GM18870 (cell line): ENCODE data around the gene TAS2R1.

Experiments used
- ATAC-seq: cut with Tn5 transposase; IDR thresholded peaks from one replicate; pipeline ENCODE4 v1.9.1; 2021; ENCODE audit warnings: moderate library complexity; ENCODE audit not compliant: unreplicated experiment

The TAS2R1 gene, protein sequence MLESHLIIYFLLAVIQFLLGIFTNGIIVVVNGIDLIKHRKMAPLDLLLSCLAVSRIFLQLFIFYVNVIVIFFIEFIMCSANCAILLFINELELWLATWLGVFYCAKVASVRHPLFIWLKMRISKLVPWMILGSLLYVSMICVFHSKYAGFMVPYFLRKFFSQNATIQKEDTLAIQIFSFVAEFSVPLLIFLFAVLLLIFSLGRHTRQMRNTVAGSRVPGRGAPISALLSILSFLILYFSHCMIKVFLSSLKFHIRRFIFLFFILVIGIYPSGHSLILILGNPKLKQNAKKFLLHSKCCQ

DNA sequence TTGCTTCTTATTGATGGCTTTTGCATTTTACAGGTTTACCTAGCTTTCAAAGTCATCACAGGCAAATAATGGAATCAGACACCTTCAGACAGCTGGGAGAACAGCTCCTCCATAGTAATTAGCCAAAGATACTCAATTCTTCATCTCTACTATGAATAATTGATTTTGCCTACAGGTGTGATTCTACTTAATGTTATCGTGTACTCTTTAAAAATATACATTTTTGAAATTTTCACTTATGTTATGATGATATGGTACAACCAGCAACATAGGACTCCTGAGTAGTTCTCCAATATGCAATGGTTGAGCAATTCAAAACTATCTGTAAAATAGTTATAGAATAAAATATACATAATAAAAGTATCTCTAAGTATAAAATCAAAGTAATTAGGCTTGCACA is at the start of gene TAS2R1:
Gene TAS2R1 (minus strand): TSS at position 101 of the 400 bp plus-strand sequence. CDS start 319 bp downstream, outside the sequence.
- no peak for ATAC-seq

DNA sequence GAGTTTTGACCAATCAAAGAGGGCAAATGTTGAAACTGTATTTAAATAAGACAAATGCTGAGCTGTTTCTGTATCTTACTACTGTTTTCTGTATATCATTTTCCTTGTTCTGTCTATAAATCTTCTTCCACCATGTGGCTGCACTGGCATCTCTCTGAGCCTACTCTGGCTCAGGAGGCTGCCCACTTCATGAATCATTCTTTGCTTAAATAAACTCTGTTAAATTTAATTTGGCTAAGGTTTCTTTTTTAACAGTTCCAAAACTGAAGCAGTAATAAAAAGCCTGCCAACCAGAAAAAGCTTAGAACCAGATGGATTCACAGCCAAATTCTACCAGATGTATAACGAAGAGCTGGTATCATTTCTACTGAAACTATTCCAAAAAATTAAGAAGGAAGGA is 40.2 kb upstream of the TAS2R1 start:
- no peak for ATAC-seq

DNA sequence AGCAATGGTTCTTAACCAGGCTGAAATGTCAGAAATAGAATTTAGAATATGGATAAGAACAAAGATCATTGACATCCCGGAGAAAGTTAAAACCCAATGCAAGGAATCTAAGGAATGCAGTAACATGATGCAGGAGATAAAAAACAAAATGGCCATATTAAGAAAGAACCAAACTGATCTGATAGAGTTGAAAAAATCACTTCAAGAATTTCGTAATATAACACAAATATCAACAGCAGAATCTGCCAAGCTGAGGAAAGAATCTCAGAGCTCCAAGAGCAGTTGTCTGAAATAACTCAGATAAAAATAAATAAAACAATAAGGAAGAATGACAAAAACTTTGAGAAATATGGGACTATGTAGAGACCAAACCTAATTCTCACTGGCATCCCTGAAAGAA is 37.8 kb upstream of the TAS2R1 start:
- no peak for ATAC-seq

DNA sequence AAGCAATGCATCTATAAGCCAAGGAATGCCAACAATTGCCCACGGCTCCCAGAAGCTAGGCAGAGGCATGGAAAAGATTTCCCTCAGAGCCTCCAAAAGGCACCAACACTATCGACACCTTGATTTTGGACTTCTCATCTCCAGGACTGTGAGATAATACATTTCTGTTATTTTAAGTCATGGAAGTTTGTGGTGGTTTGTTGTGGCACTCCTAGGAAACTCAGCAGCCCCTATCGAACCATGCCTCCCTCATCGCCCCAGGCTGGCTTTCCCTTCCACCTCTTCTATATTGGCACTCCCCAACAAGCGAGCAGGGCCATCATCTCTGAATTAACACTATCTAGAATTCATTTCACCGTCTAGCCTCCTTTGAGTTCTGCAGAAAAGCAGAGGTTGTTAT is 33.7 kb upstream of the TAS2R1 start:
- ATAC-seq, result no peak

DNA sequence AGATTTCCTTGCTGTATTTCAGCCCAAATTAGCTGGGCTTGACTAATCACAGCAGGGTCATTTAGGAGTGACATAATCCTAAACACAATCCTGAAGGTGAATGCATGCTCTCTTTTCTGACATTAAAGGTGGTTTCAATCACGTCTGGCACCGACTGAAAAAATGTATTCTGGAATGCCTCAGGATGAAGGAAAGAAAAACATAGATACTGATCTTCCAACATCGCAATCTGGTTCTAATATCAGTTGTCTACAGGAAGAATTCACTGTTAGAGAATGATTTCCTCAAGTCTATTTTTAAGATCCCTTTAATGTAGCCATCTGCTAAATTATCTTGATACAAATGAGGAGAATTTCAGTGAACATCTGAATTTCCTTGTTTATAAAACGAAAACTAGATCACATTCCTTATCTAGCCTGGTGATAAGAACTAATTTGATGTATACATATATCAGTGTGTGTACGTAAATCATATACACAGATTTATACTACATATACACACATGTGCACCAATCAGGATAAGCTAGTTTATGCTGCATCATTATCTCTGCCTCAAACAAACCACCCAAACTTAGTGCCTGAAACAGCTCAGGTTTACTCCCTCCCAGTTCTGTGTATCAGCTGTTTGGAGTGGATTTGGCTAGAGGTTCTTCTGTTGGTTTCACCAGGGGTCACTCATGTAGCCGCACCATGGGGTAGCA is 31.3 kb upstream of the TAS2R1 start:
- no peak for ATAC-seq

DNA sequence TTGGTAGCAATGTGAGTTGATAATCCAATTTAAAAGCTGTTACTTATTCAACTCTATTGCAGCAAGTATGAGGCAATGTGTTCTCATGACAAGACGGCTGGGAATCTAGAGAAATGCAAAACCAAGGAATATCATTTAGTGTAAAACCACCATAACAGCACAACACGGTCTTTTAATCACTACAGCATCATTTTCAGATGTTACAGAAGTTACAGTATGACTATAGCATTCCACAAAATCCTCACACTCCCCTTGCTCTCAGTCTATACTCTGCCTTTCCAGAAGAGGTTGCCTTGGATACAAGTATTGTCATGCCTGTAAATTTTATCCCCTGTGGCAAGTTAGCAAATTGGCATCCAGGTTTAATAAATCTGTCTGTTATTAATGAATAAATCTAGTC is 28.6 kb upstream of the TAS2R1 start:
- ATAC-seq, result no peak

DNA sequence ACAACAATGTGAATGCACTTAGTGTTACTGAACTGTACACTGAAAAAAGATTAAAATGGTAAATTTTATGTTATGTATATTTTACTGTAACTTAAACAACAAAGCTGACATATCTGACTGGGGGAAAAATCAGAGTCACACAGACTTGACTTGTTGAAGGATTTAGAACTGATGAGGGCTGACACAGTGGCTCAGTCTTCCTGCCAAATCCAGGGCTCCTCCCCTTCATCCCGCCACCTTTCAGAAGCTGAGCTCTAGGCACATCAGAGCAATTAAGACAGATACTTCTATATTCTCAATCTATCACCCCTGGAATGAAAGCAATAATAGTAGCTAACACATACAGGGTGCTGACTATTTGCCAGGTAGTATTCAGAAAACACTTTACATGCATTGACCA is 27.7 kb upstream of the TAS2R1 start:
- no peak for ATAC-seq

DNA sequence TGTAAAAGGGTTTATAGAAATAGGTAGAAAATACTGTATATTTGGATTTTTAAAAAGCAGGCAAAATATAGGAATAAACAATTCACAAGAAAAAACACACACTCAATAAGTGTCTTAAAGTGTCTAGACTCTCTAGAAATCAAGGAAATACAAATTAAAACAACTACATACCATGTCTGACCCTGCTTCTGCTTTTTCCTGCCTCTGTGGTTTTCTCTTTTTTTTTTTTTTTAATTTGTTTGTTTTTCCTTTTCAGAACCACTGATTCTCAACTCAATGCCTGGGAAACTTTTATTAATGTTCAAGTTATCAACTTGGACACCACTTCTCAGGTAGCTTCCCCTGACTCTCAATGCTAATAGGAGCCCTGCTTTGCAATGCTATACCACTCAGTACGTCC is 25.5 kb upstream of the TAS2R1 start:
- ATAC-seq, result no peak

DNA sequence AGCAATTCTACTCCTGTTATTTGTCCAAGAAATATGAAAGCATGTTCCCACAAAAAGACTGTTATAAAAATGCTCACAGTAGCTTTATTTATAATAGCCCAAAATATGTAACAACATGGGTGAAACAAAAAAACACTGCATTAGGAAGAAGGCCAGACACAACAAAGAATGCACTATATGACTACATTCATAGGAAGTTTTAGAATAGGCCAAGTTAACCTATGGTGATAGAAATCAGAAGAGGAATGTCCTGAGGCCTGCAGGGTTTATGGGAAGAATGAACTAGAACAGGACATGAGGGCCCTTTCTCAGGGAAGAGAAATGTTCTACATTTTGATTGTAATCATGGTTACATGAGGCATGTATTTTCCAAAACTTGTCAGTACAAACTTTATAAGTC is 24.7 kb upstream of the TAS2R1 start:
- ATAC-seq, result no peak

DNA sequence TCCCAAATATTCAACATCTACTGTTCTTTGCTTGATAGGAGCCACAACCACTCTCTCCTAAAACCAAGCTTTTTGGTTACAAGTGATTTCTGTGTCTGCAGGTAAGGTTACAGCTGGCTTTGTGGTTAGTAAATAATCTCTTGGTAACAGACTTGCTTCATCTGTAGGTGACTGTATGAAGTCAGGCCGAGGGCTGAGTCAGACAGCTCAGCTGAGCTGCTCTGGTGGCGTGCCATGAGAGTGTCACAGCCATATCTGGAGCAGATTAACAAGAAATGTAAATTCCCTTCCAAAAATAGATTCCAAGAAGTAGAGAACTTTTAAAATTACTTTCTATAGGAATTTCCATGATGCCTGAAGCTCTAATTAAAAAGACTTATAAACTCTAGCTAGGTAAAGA is 23.7 kb upstream of the TAS2R1 start:
- ATAC-seq, result peak; percentile 97

DNA sequence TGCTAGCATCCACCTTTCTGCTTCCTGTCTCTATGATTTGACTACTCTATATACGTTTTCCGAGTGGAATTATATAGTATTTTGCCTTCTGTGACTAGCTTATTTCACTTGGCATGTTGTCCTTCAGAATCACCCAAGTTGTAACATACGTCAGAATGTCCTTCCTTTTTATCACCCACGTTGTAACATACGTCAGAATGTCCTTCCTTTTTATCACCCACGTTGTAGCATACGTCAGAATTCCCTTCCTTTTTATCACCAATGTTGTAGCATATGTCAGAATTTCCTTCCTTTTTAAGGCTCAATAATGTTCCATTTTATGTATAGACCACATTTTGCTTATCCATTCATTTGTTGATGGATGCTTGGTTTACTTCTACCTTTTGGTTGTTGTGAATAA is 22.9 kb upstream of the TAS2R1 start:
- no peak for ATAC-seq

DNA sequence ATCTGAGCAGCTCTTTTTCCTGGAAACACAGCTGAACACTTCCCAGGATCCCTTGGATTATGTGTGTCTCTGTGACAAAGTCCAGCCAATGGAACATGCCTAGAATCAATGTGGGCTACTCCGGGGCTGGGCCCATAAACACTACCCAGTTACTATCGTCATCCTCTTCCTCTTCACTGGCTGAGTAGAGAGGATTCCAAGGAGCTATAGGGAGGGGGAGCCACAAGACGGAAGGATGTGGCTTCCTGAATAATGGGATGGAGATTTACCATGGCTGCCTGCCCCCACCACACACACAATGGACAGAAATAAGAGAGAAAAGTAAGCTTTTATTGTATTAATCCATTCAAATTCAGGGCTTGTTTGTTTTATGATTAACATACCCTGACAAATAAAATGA is 22.1 kb upstream of the TAS2R1 start:
- ATAC-seq, result no peak

DNA sequence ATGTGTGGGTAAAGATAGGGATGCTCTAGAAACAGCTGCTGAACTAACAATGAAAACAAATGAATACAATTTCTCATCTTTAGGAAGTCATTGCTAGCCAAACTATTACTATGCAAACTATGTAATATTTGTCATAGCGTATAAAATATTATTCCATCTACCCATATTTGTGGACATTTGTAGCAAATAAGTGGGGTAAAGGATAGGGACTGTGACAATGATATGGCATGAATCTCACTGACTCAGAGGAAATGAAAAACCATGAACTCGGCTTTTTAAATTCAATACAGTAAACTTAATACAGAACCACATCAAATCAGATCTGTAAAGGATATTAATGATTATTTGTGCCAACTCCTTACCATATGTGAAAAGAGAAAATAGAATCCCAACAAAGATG is 16.7 kb upstream of the TAS2R1 start:
- no peak for ATAC-seq

DNA sequence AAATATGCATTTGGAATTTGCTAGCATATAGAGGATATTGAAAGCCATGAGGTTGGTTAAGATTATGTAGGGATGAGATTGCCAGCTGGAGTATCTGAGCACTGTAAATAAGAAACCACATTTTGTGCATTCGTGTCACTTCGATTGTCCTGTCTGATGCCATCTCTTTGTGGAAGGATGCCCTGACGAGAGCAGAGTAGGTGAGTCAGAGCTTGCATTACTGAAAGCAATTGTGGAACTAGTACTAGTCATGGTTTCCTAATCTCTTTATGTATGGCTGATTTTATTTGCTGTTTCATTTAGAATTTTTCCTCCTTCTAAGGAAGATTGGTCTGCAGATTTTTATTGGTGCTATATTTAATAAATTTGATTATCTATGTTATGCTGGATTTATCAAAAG is 14.5 kb upstream of the TAS2R1 start:
- no peak for ATAC-seq

DNA sequence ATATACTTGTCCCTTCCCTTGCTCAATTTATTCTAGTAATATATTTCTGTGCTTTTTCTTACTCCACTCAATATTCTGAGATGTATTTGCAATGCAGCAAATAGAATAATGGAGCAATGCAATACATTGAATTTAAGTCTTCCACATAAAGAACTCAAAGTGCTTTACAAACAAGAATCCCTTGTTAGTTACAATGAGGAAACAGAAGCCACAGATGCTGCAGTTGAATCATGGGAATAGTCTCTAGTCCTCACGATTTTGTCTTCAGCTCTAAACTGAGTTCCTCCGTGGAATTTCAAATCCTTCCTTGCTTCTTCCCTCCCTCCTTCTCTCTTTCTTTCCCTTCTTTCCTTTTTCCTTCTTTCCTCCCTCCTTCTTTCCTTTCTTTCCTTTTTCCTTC is 12.5 kb upstream of the TAS2R1 start:
- ATAC-seq, result no peak

DNA sequence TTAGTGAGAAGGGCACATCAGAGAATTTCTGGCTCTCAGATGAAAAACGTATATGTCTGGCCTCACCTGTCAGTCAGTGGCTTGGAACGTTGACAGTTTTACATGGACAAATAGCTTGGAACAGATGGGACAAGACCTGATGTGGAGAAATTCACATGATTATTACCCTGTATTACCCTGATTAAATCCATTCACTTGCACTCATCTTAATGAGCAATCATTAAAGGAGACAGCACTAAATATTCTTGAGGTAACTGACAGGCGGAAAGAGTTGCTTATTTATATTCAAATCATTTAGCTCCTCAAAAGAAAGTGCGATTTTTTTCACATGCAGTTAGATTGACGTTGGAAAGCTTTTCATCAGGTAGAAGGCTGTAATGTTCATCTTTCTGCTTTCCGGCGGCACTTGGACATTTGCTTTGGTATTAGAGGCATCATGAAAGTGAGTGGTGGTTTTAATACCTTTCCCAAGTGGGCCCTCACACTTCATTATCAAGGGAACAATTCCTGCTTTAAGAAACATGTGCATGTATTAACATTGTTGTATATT is 11.7 kb upstream of the TAS2R1 start:
- no peak for ATAC-seq

DNA sequence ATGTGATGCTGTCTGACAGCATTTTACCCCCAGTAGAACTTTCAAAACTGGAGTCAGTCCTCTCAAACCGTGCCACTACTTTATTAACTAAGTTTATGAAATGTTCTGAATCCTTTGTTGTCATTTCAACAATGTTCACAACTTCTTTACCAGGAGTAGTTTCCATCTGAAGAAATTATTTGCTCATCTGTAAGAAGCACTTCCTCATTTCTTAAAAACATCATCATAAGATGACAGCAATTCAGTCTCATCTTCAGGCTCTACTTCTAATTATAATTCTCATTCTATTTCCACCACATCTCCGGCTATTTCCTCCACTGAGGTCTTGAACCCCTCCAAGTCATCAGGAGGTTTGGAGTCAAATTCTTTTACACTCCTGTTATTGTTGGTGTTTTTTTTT is 2.3 kb upstream of the TAS2R1 start:
- ATAC-seq, result no peak

DNA sequence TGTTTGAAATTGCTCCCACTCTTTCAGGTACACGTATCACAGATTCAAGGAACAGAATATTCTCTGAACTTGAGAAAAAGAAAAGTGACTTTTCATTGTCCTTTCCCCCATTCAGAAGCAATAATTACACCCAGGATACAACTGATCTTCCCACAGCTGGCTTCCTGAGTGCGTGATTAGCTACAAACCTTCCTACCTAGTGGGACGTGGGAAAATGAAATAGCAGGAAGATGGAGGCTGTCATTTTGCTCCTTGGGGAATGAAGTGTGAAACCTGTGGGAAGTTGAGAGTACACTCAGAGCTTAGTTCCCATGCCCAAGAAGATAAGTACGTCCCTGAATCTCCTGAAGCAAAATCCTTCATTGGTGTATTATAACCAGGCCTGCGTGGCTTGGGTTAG is 2.6 kb downstream of the TAS2R1 start:
- ATAC-seq, result no peak

DNA sequence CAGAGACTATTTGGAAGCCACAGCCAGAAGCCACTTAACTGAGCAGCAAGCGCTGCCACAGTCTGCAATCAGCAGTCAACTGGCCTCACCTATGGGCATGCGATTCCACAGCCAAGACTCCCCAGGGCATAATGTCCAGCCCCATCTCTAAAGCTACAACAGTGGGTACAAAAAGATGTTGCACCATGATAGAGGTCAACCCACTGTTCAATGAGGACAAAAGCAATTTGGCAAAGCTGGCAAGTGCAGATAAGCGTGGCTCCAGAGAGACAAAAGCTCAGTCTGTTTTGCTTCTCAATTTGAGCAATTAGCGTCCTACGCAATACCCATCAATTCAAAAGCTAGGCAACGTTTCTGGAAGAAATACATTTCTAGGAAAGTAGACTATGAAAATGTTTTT is 3.2 kb downstream of the TAS2R1 start:
- no peak for ATAC-seq

DNA sequence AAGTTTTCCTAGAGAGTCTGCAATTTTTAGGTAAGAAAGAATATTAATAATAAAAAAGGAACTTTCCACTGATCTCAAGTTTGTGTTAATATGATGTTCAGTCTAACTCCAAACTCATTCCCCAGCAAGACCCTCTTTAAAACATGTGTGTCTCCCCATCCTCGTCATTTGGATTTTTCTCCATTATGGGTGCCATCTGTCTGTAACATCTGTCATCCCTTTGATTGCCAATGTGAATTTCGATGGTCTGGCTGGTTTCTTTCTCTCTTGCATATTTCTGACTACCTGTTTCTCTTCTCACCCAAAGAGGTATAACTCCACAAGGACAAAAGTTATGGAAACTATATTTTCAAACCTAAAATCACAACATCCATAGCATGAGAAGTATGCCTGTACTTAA is 4.4 kb downstream of the TAS2R1 start:
- no peak for ATAC-seq

DNA sequence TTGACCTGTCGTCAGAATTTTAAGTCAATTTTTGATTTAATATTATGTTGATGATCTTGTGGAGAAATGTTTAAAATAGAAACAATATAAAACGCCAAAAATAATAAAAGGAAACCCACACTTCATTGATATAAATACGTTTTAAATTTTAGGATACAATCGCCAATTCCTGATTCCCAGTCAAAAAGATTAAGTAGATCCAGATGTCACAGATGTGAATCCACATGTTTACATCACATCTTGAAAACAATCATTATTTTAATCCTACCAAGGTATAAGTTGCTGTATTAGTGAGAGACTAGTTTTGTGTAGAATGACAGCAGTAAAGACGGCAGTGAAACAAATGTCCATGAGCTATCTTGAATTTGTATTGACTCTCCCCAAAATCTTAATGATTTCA is 4.9 kb downstream of the TAS2R1 start:
- ATAC-seq, result no peak

DNA sequence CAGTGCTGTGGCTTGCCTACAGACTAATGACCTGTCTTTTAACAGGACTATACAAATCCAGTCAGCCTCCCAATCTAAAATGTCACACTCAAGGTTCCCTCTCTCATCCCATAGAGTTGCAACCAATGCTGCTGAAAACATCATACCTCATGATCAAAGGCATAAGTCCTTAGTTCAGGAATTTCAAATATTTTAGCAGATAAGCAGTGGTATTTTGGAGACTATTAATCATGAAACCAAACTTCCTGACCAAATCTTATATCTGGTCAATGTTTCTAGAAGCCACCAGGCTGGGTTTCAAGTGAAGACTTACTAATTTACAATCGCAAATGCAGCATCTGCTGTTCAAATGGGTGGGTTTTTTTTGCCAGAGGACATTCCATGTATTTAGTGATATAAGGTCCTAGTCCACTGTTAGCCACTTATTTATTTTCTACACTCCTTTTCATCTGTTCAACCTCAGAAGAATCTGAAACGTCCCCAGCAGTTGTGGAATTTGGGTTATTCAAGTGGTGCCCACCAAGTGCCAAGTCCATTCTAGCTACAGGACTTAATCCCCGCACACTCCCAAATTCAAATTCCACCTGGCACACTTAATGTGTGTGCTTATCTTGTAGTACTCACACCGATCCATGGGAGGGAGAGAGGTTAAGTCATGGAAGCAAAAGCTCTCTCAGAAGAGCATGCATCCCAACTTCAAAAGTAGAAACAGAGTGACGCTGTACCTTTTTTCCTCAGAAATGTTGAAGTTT is 5.8 kb downstream of the TAS2R1 start:
- no peak for ATAC-seq
